Stimulated activated CD4-positive, alpha-beta T cell treated with anti-CD3 and anti-CD28 coated beads, TNF-alpha, amount 100 ng/mL, for 1 hour (primary cell): ENCODE measurements around the gene ABHD6.
"Not testable (repeated sequence)": the region's sequence is repeated elsewhere in the genome, so short reads cannot be mapped to it uniquely, and the experiment has no call there.

Experiments used
- DNase-seq, 3 donors: peaks; one replicate each; pipeline ENCODE4 v3.0.0-alpha.2; 2020; ENCODE audit warnings: low read depth in 3 of 3, low spot score in 1 of 3

ABHD6 gene

GRCh38 chr3:58337190-58337589, 99.6 kb downstream of the ABHD6 start:
- no peak for DNase-seq

- DNase-seq: not testable (repeated sequence)
Observed at GRCh38 chr3:58339146-58339545, 101.6 kb downstream of the ABHD6 start.

GRCh38 chr3:58340594-58341244, 103.1 kb downstream of the ABHD6 start:
- DNase-seq: no peak

GRCh38 chr3:58341376-58341775, 103.8 kb downstream of the ABHD6 start:
- no peak for DNase-seq

- DNase-seq: no peak
Observed at GRCh38 chr3:58342676-58343075, 105.1 kb downstream of the ABHD6 start.
